Uterus (tissue), 2 donors: ENCODE measurements around the gene SHC4.

Experiments
- CTCF ChIP-seq, 4 experiments: fragments of 200-600 bp in 2 of 4; fragments of 450-650 bp in 2 of 4; sonication (generic) in 2 of 4; IDR thresholded peaks; one replicate each; pipeline ENCODE4 v1.5.1; 2016 to 2019; ENCODE audit warnings: antibody characterized with exemption in 4 of 4, mild to moderate bottlenecking in 2 of 4, moderate library complexity in 1 of 4
- POLR2A ChIP-seq, 2 donors: fragments of 450-650 bp; IDR thresholded peaks; one replicate each; pipeline ENCODE4 v1.6.1; 2016; ENCODE audit warnings: antibody characterized with exemption in 2 of 2, mild to moderate bottlenecking in 1 of 2, moderate library complexity in 1 of 2

GRCh38 chr15:48939648-48940047, 24.1 kb downstream of the SHC4 start:
- TF ChIP-seq POLR2A (IDR thresholded peaks at IDR 0.05) (no peak), CTCF (IDR thresholded peaks at IDR 0.05) (no peak)
